Measurements from ENCODE around the gene DPP7.

GRCh38 chr9:137130176-137130755 is 15.7 kb upstream of the DPP7 start:
- TF ChIP-seq CEBPB (IDR thresholded peaks at IDR 0.05; ENCODE audit: low read depth) (no peak), CTCF (IDR thresholded peaks at IDR 0.05 in 2 of 3, conservative IDR thresholded peaks at IDR 0.05 in 1 of 3; ENCODE audit: borderline replicate concordance in 1 of 3, insufficient read depth in 1 of 3, low read depth in 2 of 3, low read length in 2 of 3) (no peak), JUND (IDR thresholded peaks at IDR 0.05) (no peak), POLR2A (IDR thresholded peaks at IDR 0.05; ENCODE audit: borderline replicate concordance, extremely low read depth, insufficient read depth, insufficient read length) (no peak), YY1 (IDR thresholded peaks at IDR 0.05; ENCODE audit: extremely low read depth, insufficient replicate concordance, low read depth, low read length) (no peak), SIN3A (IDR thresholded peaks at IDR 0.05; ENCODE audit: low read depth) (no peak), MAX (IDR thresholded peaks at IDR 0.05) (no peak), ATF3 (IDR thresholded peaks at IDR 0.05) (no peak), RAD21 (IDR thresholded peaks at IDR 0.05; ENCODE audit: low read depth) (no peak)
